Measurements from ENCODE around the gene LRP10. TPM values are rescaled to one million over a fixed set of nuclear protein-coding genes. Genes with fewer than 3 reads are reported as not detected.

LRP10 gene
- total and polyA plus RNA-seq, 2 of the 8 experiments (the other 6 are each of a cell fraction or from before 2014, with no cell fraction given) = 12.4 to 15.6 TPM

DNA sequence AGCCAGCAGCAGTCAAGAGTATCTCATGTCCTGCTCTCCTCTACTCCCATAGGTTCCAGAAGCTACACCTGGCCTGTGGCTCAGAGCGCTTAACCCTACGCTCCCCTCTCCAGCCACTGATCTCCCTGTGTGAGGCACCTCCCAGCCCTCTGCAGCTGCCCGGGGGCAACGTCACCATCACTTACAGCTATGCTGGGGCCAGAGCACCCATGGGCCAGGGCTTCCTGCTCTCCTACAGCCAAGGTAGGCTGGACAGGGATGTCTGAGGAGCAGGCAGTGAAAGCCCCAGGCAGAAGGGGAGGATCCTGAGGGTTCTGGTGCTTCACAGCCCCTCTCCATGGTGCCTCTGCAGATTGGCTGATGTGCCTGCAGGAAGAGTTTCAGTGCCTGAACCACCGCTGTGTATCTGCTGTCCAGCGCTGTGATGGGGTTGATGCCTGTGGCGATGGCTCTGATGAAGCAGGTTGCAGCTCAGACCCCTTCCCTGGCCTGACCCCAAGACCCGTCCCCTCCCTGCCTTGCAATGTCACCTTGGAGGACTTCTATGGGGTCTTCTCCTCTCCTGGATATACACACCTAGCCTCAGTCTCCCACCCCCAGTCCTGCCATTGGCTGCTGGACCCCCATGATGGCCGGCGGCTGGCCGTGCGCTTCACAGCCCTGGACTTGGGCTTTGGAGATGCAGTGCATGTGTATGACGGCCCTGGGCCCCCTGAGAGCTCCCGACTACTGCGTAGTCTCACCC is 3.6 kb downstream of the LRP10 start (continued):
- TF ChIP-seq YY1 (IDR thresholded peaks at IDR 0.05; ENCODE audit: low read depth, low read length) (no peak), CTBP2 (IDR thresholded peaks at IDR 0.05; ENCODE audit: borderline replicate concordance, insufficient read depth, insufficient read length, low read length) (no peak), RNF2 (IDR thresholded peaks at IDR 0.05; ENCODE audit: borderline replicate concordance, low read depth, low read length, missing control alignments, poor library complexity, severe bottlenecking) (no peak)
